Fibroblast of pulmonary artery (primary cell): ENCODE measurements around the gene MTRFR.

Experiments
- DNase-seq: peaks from one replicate; pipeline ENCODE4 v3.0.0-alpha.2; 2010; ENCODE audit warnings: low read depth
- H3K4me3 ChIP-seq: replicated peaks from 2 replicates; pipeline ENCODE4 v1.5.1; 2011; ENCODE audit warnings: low read depth, mild to moderate bottlenecking, control low read depth, low read length, moderate library complexity
- CTCF ChIP-seq: IDR thresholded peaks from 2 replicates; pipeline ENCODE4 v1.5.1; 2011; ENCODE audit warnings: mild to moderate bottlenecking, control low read depth, low read length, inconsistent platforms; ENCODE audit errors: missing control alignments

Gene MTRFR

GRCh38 chr12:123227581-123228258, 5.5 kb upstream of the MTRFR start:
- DNase-seq = no peak
- no peak overlapping the region for H3K4me3 ChIP-seq

GRCh38 chr12:123229051-123229450, 4.2 kb upstream of the MTRFR start:
- no peak overlapping the region for H3K4me3 ChIP-seq
- no peak for TF ChIP-seq CTCF
- DNase-seq = no peak

More at GRCh38 chr12:123227581-123228258, 5.5 kb upstream of the MTRFR start:
- no peak for TF ChIP-seq CTCF

- no peak for DNase-seq
- H3K4me3 ChIP-seq = peak overlapping the region; percentile 96
- no peak for TF ChIP-seq CTCF
Measured at GRCh38 chr12:123231931-123232330, 1.3 kb upstream of the MTRFR start.

GRCh38 chr12:123232472-123232806, 797 bp upstream of the MTRFR start:
- TF ChIP-seq CTCF = no peak
- DNase-seq = no peak
- H3K4me3 ChIP-seq = peak overlapping the region; percentile 96

GRCh38 chr12:123233505-123234308, 471 bp downstream of the MTRFR start:
- peak overlapping the region; percentile 96 for H3K4me3 ChIP-seq
- DNase-seq = peak; percentile 20
- no peak for TF ChIP-seq CTCF

GRCh38 chr12:123237646-123238329, 4.6 kb downstream of the MTRFR start:
- peak; percentile 82 for DNase-seq
- peak; percentile 75 for TF ChIP-seq CTCF
- H3K4me3 ChIP-seq = no peak overlapping the region
